Lower lobe of right lung (tissue), 2 donors: ENCODE measurements around the gene DNAH9. TPM values are rescaled to one million over a fixed set of nuclear protein-coding genes. Genes with fewer than 3 reads are reported as not detected.

Experiments used
- ATAC-seq, 2 donors: fragments of 200-7000 bp; cut with Tn5 transposase; one replicate each; pipeline ENCODE4 v1.9.1; 2020 to 2022; ENCODE audit warnings: mild to moderate bottlenecking in 2 of 2, moderate library complexity in 2 of 2
- DNase-seq: peaks from one replicate; pipeline ENCODE4 v3.0.0-alpha.2; 2020
- H3K27ac ChIP-seq: fragments of 200-600 bp; one replicate; pipeline ENCODE4 v1.8.0; 2022
- H3K27me3 ChIP-seq: fragments of 200-600 bp; one replicate; pipeline ENCODE4 v1.8.0; 2022; ENCODE audit warnings: low read depth
- H3K36me3 ChIP-seq: fragments of 200-600 bp; one replicate; pipeline ENCODE4 v1.8.0; 2022; ENCODE audit warnings: mild to moderate bottlenecking
- H3K4me1 ChIP-seq: fragments of 200-600 bp; one replicate; pipeline ENCODE4 v1.8.0; 2022
- H3K4me3 ChIP-seq: fragments of 200-600 bp; one replicate; pipeline ENCODE4 v1.8.0; 2022; ENCODE audit warnings: mild to moderate bottlenecking
- H3K9me3 ChIP-seq: fragments of 200-600 bp; one replicate; pipeline ENCODE4 v1.8.0; 2022
- CTCF ChIP-seq: fragments of 200-600 bp; IDR thresholded peaks from one replicate; pipeline ENCODE4 v1.8.0; 2022; ENCODE audit warnings: antibody characterized with exemption, mild to moderate bottlenecking
- intact Hi-C: fragments of 100-400 bp; cut with DNase I; formaldehyde crosslinking; loops from one replicate; pipeline ENCODE4 v1.11.0; 2022
- total RNA-seq: library from RNA; stranded (reverse); fragmentation: NEBNext Ultra II Directional; extraction: Animal tissue kit (Norgen Biotek cat#: 25700); gene quantifications from one replicate; pipeline ENCODE4 v1.2.1, GENCODE V29; 2021
- donor health status: DM: no; HTN: yes; CAD: no; lungs with severe emphysema.

DNAH9 gene
- total RNA-seq, 1 donor from 2014 or later = 22.3 TPM

DNA sequence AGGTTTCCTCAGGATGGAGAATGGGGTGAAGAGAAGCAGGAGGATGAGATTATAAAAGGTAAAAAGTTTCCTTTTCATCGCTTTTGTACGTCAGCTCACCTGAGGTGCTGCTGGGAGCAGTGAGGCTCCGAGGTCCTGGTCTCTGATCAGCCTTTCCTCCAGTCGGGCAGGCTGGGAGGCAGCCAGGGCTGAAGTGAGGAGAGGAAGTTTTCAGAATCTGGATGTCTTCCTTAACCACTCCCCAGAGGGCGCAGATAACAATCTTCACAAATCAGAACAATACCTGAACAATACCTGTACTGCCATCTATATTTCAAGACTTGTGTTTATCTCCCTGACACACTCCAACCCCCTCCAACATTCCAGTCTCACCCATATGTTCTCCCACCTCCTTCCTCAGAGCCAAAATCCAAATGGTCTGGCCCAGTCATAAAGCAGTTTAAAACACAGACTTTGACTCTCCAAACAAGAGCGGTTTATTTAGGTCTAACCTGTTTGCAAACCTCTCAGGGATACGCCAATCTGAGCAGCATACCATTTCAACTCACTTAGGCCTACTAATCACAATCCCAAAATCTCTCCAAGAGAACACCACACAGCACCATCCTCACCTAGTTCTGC lies 392.2 kb downstream of the DNAH9 start:
- ATAC-seq (no peak), DNase-seq (no peak)
- Histone ChIP-seq H3K9me3 (no peaks in the 10 kb centered on the region), H3K4me3 (no peak overlapping the region), H3K27me3 (no peaks in the 10 kb centered on the region), H3K4me1 (no peaks in the 10 kb centered on the region), H3K27ac (no peak overlapping the region), H3K36me3 (peaks cover 50% of the 10 kb centered on the region)
- TF ChIP-seq CTCF = no peak
- intact Hi-C loops = no loop called here

DNA sequence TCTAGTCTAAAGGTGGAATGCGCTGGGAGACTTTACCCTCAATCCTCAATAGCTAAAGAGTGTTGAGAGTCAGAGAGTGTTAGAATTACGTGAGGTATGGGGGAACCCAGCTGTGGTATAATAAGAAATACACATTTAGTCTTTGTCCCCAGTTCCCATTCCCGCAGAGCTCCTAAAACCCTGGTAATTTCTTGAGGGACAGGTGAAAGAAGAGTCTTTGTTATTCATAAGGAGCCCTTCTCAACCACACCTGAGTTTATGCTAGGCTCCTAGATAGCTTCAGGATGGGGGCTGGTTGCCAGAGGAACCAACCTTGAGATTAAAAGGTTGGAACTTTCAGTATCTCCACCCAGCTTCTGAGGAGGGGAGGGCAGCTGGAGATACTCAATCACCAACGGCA lies 393.2 kb downstream of the DNAH9 start:
- no peak for TF ChIP-seq CTCF
- intact Hi-C loops = no loop called here
- DNase-seq (no peak), ATAC-seq (no peak)
- H3K9me3 ChIP-seq = no peaks in the 10 kb centered on the region
- no peak overlapping the region for H3K4me3 ChIP-seq
- H3K4me1 ChIP-seq = peaks cover 9% of the 10 kb centered on the region
- no peak overlapping the region for H3K27ac ChIP-seq
- peaks cover 42% of the 10 kb centered on the region for H3K36me3 ChIP-seq
- H3K27me3 ChIP-seq = no peaks in the 10 kb centered on the region

DNA sequence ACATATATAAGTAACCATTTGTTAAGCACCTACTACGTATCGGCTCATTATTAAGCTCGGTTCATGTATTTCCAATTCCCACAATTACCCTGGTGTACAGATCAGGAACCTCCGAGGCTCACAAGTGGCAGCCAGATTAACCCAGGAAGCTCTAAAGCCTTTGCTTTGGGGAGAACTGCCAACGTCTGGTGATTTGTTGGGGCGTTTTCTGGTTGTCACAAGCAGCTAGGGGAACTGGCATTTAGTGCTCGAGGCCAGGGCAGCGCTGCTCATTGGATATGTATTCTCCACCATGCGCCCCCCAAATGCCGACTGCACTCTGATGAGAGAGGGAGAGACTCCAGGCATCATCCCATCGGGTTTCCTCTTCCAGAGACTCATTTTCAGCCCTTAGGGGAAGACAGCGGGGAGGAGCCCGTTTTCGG lies 398.5 kb downstream of the DNAH9 start:
- ATAC-seq (peak; percentile 64 to 71), DNase-seq (no peak)
- intact Hi-C loops = no loop called here
- Histone ChIP-seq H3K27me3 (no peaks in the 10 kb centered on the region), H3K4me1 (peaks cover 16% of the 10 kb centered on the region), H3K4me3 (peak overlapping the region; percentile 77), H3K27ac (peak overlapping the region; percentile 97), H3K9me3 (no peaks in the 10 kb centered on the region), H3K36me3 (peaks cover 9% of the 10 kb centered on the region)
- no peak for TF ChIP-seq CTCF

GRCh38 chr17:11997147-11997971 lies 399.1 kb downstream of the DNAH9 start, which contains the start of gene ZNF18:
Gene ZNF18, minus strand, starts transcription at chr17:11997475. Its CDS starts 4,646 bp downstream, at chr17:11992829.
- peak within 1 kb of the TSS; percentile 97 for H3K27ac ChIP-seq
- H3K36me3 ChIP-seq = peaks cover 3% of the 10 kb centered on the region
- no peaks in the 10 kb centered on the region for H3K9me3 ChIP-seq
- peak within 1 kb of the TSS; percentile 77 for H3K4me3 ChIP-seq
- DNase-seq = peak; percentile 99
- peak; percentile 99 for ATAC-seq
- no peaks in the 10 kb centered on the region for H3K27me3 ChIP-seq
- TF ChIP-seq CTCF = peak; percentile 33
- peaks cover 16% of the 10 kb centered on the region for H3K4me1 ChIP-seq
- intact Hi-C loops = no loop called here

GRCh38 chr17:11997972-11998233 lies 399.6 kb downstream of the DNAH9 start:
- no peak for TF ChIP-seq CTCF
- H3K36me3 ChIP-seq = no peaks in the 10 kb centered on the region
- H3K4me3 ChIP-seq = peak overlapping the region; percentile 77
- no peak for ATAC-seq
- intact Hi-C loops = no loop called here
- peaks cover 16% of the 10 kb centered on the region for H3K4me1 ChIP-seq
- H3K27ac ChIP-seq = peak overlapping the region; percentile 97
- no peak for DNase-seq
- no peaks in the 10 kb centered on the region for H3K9me3 ChIP-seq
- H3K27me3 ChIP-seq = no peaks in the 10 kb centered on the region
